ENCODE results near the gene LMAN1L.
"Not testable (repeated sequence)": the region's sequence is repeated elsewhere in the genome, so short reads cannot be mapped to it uniquely, and the experiment has no call there.

LMAN1L gene

DNA sequence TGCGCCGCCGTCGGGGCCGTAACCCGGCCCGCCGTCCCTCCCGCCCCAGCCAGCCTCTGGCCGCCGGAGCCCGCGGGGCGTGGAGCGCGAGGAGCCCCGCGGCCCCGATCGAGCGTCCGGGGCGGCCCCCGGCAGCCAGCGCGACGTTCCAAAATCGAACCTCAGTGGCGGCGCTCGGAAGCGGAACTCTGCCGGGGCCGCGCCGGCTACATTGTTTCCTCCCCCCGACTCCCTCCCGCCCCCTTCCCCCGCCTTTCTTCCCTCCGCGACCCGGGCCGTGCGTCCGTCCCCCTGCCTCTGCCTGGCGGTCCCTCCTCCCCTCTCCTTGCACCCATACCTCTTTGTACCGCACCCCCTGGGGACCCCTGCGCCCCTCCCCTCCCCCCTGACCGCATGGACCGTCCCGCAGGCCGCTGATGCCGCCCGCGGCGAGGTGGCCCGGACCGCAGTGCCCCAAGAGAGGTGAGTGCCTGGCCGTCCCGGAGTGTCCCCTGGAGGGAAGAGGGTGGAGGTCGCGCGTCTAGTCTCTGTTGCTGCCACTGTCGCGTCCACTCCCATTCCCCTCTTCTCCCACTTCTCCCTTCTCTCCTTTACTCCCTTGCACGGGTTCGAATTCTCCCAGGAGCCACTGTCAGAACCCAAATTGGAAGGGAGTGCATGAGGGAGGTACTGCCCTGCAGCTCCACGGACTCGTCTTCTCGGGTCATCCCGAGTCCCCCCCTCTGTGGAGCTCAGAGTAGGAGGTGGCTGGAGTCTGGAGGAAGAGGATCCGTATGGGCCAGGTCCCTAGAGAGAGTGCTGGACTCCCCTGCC lies 30.2 kb upstream of the LMAN1L start:
- DNase-seq = peak; percentile 64

DNA sequence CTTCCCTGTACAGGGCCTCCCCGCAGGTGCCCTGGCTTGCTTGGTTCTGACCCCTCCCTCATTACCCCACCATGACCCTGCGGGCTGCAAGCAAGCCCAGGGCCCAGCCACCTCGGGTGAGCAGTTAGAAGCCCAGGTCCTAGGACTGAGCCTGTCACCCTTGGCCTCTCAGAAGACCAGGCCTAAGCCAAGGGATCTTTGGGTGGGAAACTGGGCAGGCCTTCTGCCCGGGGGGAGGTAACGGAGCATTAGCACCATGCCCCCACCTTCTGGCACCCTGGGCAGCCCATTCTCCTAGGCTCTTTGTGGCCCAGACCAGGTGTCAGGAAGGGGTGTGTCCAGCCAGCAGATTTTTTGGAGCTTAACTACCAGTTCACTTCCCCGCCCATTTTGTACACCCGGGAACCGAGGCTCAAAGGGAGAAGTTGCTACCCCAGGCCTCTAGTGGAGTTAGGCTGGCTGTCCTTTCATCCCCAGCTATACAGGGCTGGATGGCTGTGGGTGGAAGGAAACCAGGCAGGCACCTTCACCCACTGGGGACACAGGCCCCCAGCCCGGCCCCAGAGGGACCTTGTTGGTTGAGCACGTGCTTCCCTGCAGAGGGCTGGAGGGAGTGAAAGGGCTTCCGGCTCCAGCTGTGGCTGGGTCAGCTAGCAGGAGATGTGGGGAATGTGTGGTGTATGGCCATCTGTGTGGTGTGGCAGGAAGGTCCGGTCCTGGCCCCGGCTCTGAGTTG lies 29.4 kb upstream of the LMAN1L start:
- no peak for DNase-seq

DNA sequence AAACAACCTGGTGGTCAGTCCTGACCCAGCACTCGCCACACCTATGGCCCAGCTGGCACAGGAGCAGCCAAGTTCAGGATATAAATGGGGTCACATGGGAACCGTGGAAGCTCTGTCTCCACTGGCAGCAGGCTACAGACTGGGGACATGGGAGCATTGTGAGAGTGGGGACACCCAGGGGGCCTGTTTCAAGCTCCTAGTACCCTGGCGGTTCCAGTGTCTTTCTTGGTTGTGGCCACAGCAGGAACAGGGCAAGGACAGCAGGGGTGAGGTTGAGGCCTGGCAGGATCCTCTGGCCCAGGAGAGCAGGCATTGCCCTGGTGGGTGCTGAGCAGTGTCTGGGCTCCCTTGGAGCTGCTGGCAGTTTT lies 28.8 kb upstream of the LMAN1L start:
- no peak for DNase-seq

DNA sequence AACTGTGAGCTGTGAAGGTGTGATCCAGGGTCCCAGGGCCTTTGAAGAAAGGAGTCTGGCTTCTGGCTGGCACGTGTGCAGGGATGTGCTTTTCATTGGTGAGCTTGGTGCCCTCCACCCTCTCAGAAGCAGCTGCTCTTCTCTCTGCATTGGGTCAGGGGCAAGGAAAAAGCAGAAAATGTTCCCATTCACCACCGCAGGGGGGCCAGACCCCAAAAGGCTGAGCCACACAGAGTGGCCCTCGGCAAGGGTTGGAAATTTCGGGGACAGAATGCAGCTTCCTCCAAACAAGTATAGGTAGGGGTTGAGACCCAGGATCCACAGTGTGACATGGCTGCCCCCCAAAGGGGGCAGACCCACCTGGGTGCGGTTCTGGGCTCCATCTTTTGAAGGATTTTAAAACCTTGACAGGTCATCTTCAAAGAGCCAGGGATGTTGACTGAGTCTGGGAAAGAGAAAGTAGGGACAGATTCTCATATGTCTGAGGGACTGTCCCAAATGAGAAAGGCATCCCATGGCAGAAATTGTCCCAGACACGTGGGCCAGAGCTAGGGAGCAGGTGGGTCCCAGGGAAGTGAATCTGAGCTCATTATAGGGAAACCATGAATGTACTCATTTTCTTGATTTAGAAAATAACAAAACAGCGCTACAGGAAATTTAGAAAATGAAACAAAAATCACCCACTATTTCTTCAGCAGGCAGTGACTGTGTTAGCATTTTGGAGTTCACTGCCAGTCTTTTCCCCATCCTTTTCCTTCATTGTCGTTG lies 28.0 kb upstream of the LMAN1L start:
- DNase-seq = no peak

DNA sequence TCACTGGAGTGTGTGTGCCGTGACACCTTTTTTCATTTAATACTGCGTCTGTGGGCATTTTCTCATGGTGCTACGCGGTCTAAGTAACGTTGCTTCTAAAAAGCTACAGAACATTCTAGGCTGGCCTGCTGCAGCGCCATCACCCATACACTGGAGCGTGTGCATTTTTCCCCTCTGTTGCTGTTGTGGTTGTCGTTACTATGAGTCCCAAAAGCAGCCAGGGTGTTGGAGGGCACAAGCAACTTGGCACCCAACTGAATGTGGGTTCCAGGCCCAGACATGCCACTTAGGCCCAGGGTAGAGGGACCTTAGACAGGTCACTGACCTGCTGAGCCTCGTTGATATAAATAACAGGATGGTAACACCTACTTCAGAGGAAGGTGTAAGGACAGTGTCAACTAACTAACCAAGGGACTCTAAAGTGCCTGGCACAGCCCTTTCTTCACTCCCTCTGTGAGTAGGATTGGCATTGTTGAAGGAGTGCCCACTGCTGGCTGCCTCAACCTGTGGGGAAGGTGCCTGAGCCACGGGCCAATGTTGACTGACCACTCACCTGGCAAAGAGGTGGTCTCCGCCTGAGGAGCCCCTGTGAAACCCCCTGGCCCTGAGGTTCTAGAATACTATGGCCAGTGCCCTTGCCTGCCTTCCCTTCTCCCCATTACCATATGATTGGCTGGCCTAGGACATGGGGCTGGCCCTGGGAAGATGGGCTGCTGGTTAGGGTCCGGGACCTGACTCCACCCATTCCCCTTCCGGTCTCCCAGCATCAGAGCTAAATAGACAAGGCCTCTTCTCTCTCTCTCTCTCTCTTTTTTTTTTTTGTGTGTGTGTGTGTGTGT lies 27.2 kb upstream of the LMAN1L start:
- no peak for DNase-seq

DNA sequence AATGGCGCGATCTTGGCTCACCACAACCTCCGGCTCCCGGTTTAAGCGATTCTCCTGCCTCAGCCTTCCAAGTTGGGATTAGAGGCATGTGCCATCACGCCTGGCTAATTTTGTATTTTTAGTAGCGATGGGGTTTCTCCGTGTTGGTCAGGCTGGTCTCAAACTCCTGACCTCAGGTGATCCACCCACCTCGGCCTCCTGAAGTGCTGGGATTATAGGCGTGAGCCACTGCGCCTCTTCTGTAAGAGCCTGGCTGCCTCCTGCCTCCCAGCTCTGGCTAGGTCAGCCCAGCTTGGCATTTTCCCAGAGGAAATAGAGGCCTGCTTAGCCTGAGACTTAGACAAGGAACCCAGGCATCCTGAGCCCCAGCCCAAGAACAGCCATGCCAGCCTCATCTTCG lies 26.6 kb upstream of the LMAN1L start:
- not testable (repeated sequence) for DNase-seq

DNA sequence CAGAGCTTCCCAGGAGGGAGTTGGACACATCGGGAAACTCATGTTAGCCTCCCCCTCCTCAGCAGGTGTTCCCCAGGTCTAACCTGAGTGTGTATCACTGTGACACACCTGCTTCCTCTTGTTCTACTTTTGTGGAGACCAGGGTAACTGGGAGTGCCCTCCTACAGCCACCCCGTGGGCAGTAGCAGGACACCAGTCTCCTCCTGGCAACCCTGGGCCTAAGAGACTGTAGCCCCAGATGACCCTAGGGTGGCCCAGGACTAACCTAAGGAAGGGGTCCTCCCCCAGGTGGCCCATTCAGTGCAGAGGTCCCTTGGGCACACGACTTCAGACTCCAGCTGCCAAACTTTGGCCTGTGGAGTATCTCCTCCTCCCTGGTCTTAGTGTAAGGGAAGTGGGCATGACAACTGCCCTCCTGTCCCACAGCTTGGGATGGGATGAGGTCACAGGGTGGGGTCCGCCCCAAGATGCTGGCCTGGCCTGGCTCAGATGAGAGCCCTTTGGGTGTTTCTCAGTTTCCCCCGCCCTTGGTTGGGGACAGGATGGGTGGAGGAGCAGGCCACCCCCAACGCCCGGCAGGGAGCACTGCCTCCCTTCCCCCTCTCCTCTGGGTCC lies 26.0 kb upstream of the LMAN1L start:
- no peak for DNase-seq

DNA sequence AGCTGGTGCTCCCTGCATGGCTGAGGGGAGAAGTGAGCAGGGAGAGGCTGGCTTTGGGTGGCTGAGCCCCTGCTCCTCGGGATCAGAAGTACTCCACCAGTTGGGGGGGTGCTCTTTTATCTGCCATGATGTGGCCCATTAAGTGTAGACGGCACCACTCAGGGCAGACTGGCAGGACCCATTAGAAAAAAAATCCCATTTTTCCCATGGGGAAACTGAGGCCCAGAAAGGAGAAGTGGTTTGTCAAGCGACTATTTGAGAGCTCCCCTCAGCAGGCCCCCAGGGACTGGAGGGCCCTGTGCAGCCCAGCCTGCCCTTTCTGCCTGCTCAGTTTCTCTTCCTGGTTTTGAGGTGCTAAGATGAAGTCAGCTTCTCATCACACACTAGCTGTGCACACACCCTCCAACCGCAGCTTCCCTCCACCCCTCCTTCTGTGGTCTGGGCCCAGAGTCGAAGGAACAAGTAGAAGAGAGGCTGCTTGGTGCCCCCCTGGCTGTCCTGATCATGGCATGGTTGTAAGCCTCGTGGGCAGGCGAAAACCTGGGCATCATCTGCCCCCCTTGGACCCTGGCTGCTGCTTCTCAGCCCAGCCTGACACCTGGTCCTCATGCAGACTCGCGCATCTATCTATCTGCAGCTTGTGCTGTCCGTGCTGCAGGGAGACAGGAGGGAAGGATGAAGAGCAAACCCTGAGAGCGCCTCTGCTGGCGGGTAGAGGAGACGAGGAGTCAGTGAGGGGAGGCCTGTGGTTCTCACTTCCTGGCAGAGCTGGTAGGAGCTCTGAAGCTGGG lies 25.2 kb upstream of the LMAN1L start:
- peak; percentile 91 for DNase-seq

DNA sequence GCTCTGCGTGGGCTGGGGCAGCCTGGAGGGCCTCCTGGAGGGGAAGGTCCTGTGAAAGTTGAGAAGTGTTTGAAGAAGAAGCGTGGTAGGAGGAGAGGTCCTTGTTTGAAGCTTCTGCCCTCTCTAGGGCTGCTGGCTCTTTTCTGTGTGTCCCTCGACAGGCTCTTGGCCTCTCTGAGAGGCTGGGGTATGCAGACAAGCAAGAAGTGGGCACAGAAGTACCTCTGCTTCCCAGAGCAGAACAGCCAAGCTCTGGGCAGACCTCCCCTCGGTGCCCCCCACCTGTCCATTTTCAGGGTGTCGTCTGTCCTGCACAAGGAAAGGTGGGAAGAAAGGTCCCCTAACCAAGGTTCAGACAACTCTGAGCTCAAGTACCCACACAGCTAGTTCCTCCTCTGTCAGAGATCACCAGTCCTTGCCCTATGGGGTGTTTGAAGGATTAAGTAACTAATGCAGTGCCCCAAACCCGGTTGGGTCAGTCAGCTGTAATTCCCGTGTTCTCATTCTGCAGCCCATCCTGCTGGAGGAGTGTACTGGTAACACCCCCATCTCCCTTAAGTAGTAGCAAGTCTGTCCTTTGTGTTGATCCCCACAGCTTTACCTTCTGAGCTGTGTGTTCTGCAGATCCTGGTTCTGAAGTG lies 24.5 kb upstream of the LMAN1L start:
- no peak for DNase-seq

DNA sequence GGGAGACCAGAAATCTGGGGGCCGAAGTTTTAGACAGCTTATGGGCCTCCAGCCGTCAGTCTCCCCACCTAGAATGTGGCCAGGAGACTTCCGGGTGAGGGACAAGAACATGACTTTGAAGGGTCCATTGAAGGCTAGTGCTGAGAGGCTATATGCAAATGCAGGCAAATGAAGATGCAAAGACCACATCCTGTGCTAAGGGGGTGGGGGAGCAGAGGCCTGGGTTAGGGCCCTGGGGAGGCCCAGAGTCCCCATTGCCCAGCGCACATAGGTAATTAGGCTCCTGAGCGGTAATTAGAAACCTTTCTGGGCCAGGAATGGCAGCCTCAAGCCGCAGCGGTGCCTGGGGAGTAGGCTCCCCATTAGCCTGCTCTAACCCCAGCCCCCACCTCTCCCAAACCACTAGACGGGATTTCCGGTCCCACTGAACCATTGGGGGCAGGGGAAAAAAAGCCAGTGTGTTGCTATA lies 23.9 kb upstream of the LMAN1L start:
- DNase-seq = no peak

DNA sequence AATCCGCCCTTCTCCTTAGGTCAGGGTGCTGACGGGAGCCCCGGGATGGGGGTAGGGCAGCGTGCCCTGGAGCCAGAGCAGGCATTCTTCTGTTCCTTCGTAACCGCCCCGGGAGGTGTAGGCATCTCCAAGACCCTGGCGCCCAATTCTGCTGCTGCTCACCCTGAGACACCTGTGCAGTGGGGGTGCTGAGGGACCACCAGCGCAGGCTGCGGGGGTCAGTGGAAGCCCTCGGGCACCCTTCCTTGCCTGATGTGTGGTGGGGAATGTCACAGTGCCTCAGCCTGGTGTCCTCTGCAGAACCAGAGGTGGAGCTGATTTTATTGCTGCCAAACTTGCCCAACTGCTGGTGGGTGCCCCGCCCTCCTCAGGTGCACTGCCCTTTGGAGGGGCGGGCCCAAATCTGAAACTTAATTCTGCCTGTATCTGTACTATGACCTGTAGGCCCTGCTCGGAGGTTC lies 23.4 kb upstream of the LMAN1L start:
- DNase-seq = no peak

DNA sequence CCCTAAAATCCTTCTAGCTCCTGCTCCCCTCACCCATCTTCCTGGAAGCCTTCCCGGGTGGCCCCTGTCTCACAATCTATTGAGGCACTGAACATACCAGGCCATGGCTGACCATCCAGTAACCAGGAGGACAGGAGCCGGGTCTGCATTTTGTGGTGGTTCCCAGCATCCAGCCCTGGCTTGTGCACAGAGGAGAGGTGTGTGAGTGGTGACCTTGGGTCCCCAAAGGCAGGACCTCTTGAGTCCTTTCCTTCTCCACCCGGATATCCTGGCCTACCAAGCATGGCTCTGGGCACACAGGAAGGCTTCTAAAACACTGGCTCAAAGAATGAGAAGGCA lies 22.9 kb upstream of the LMAN1L start:
- no peak for DNase-seq

DNA sequence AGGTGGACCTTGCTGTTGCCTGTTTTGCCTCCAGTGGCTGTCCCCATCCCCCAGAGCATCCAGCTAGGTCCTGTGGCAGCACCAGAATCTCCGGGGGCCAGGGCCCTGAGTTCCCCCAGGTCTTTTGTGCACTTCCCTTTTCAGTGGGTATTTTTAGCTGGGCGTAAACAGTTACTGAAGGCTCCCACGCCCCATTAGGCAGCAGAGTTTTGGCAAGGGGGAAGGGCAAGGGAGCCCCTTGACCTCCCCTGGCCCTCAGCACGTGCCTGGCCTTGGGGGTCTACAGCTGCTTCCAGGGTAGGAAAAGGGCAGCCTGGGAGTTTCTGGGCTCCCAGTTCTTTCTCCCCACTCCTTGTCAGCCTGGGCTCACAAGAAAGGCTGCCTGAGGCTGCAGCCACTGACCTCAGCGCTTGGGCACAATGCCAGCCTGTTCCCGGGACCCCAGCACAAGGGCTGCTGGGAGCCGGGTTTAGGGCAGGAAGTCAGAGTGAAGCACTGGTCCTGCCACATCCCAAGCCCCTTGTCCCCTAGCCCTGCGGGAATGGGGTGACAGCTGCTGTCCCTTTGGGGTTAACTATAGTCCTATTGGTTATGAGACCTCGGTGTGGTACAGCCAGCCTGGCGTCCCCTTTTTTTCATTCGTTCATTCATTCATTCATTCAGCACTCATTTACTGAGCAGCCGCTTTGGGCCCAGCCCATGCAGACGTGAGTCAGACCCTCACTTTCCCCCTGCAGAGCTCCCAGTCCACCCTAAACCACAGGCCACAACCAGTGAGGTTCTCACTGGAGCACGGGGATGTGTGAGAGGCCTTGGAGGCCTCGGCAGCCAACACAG lies 22.3 kb upstream of the LMAN1L start:
- no peak for DNase-seq

DNA sequence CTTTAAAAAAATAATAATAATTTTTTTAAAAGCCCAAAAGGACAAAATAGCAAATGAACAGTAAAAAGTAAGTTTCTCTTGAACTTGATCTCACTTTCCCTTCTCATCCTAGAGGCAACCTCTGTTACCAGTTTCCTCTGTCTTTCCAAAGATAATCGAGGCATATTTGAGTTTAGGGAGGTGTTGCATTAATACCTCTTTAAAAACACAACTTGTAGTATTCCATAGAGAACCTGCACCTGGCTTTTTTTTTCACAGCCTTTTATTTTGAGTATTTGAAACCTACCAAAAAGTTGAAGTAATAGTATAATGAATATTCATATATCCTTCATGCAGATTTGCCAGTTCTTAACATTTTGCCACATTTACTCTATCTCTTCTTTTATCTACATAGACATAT lies 21.6 kb upstream of the LMAN1L start:
- no peak for DNase-seq

DNA sequence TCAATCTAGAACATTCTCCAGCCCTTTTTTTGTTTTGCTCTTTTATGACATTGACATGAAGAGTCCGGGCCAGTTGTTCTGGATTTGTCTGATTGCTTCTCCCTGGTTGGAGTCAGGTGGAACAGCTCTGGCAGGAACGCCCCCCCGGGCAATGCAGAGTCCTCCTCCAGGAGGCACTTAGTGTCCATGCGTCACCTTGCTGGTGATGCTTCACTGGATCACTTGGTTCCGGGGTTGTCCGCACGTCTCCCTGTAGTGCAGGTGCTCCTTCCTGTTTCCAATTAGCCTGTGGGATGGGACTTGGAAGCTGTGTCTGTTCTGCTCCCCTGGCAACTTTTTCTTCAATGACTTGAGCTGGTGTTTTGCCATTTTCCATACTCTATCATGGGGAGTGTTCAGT lies 21.0 kb upstream of the LMAN1L start:
- DNase-seq = no peak

DNA sequence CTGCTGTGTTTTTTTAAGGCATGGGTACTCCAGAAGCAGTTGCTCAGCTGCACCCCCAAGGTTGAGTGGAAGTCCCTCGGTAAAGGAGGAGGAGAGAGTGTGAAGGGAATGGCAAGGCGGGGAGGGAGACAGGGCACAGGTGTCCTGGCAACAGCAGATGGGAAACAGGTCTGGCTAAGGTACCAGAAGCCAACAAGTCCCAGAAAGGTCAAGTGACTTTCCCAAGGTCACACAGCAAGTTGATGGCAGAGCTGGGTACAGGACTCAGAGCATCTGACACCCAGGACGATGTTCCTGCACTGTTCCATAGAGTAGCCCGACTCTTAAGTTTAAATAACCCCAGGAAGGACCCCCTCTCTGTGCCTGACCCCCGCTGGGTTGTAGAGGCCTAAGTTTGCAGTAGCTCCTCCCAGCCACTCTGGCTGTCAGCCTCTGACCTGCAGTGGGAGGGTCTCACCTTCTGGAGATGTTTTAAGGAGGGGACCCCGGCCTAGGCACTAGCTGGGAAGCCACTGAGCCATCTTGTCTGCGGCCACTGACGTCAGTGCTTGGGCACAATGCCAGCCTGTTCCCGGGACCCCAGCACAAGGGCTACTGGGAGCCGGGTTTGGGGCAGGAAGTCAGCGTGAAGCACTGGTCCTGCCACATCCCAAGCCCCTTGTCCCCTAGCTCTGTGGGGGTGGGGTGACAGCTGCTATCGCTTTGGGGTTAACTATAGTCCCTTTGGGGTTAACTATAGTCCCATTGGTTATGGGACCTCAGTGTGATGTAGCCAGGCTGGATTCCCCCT lies 20.2 kb upstream of the LMAN1L start:
- DNase-seq = no peak

DNA sequence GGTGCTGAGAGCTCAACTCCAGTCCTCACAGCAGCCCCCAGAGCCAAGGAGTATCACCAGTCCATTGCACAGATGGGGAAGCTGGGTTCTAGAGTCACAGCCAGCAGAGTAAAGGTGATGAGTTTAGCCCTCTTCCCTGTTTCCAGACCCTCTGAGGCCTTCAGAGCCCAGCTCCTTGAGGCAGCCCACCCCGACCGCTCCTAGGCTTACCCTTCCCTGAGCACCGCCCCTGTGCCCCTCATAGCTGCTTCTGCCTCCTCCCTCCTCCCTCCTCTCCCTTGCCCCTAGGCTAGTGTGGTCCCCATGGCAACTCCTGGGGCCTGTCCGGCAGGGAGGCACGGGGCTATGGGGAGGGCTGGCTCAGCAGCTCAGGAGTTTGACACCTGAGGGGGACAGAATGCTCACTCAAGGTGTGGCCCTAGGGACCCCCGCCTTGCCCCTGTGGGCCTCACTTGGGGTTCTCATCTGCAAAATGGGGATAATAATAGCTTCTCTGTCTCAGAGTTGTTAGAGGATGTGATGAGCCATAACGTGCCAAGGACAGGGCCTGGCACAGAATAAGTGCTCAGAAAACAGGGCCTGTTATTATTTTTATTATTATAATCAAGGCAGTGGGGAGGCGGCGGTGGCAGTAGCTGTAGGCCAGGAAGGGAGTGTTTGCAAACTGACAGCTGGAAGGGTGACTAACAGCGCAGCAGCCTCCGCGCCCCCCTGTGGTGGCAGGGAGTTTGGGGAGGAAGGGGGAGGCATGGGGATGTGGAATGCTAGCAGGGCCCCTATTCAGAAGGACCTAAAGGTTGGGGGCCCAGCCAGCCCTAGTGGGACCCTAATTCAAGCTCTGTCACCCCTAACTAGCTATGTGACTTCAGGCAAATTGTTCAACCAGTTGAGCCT lies 19.3 kb upstream of the LMAN1L start:
- peak; percentile 77 for DNase-seq
